Measurements from ENCODE around the gene DUSP3. TPM values are rescaled to one million over a fixed set of nuclear protein-coding genes. Genes with fewer than 3 reads are reported as not detected.

Gene DUSP3
- total and polyA plus RNA-seq, 2 of the 13 experiments (the other 11 are each of a cell fraction or from before 2014, with no cell fraction given), result 60.0 to 71.5 TPM

DNA sequence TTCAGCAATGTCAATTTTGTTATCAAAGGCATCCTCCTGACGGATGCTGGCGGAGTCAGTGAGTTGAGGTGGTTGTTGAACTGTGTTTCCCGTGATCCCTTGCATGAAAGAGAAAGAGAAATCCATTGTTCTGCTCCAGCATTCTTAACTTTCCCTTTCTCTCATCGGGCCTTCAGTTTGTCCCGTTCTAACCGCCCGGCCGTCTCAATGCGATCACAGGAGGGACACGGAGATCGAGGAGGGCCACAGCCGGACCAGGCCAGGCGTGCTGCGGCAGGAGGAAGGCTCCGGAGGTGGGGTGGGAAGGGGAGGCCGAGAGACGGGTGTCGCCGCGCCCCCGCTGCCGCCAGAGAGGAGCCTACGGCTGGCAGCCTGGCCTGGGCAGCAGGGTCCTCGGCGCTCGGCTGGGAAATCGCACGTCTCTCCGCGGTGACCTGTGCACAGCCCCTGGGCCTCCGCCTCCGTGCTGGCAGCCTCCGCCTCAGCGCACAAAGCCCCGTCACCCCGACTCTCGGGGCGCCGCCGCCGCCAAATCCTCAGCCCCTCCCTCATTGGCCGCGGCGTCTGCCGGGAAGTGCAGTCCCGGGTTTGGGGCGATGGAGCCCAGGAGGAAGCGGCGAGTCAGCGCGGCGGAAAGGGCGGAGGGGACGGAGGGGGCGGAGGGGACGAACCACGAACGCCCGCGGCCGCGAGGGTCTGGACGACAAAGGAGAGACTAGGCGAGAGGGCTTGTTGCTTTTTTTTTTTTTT is 58.3 kb downstream of the DUSP3 start (continued):
- TF ChIP-seq, protein P1, sequence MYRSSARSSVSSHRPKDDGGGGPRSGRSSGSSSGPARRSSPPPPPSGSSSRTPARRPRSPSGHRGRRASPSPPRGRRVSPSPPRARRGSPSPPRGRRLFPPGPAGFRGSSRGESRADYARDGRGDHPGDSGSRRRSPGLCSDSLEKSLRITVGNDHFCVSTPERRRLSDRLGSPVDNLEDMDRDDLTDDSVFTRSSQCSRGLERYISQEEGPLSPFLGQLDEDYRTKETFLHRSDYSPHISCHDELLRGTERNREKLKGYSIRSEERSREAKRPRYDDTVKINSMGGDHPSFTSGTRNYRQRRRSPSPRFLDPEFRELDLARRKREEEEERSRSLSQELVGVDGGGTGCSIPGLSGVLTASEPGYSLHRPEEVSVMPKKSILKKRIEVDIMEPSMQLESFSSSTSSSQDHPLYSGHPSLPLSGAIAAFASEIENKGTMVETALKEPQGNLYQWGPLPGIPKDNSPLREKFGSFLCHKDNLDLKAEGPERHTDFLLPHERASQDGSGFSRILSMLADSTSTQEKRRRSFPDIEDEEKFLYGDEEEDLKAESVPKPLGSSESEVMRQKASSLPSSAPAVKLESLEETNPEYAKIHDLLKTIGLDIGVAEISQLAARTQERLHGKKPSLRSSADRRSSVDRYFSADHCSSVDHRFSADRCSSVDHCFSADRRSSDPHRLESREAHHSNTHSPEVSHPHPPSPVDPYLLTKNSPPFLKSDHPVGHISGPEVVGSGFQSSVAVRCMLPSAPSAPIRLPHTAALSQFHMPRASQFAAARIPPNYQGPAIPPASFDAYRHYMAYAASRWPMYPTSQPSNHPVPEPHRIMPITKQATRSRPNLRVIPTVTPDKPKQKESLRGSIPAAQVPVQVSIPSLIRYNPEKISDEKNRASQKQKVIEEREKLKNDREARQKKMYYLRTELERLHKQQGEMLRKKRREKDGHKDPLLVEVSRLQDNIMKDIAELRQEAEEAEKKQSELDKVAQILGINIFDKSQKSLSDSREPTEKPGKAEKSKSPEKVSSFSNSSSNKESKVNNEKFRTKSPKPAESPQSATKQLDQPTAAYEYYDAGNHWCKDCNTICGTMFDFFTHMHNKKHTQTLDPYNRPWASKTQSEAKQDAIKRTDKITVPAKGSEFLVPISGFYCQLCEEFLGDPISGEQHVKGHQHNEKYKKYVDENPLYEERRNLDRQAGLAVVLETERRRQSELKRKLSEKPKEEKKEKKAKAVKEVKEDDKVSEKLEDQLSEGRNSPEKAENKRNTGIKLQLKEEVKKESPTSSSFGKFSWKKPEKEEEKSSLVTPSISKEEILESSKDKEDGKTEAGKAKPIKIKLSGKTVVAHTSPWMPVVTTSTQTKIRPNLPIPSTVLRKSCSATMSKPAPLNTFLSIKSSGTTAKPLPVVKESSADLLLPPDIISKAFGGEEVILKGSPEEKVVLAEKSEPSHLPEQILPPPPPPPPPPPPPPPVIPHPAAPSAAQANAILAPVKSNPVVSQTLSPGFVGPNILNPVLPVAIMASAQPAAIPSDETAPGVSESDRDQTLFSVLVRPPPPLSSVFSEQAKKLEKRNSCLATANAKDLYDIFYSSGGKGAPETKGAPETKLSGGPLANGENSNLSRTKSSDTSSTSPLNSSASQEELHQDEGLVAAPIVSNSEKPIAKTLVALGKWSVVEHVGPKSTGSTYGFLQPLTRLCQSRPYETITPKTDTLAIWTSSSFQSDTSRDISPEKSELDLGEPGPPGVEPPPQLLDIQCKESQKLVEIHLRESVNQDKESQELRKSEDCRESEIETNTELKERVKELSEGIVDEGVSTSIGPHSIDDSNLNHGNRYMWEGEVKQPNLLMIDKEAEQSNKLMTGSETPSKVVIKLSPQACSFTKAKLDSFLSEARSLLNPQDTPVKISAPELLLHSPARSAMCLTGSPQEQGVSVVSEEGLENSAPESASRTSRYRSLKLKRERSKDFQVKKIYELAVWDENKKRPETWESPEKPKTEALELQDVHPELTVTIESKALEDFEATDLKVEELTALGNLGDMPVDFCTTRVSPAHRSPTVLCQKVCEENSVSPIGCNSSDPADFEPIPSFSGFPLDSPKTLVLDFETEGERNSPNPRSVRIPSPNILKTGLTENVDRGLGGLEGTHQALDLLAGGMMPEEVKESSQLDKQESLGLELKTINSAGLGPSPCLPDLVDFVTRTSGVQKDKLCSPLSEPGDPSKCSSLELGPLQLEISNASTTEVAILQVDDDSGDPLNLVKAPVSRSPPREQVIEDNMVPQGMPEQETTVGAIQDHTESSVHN (CRISPR knock-in tag; IDR thresholded peaks at IDR 0.05), result peak; percentile 69; the same call in 1 of the 2 replicates
- TF ChIP-seq ZNF143 (CRISPR knock-in tag; IDR thresholded peaks at IDR 0.05) (peak; percentile 82), ZNF446 (CRISPR knock-in tag; IDR thresholded peaks at IDR 0.05) (no peak), ZNF746 (CRISPR knock-in tag; IDR thresholded peaks at IDR 0.05) (no peak), ZNF138 (CRISPR knock-in tag; IDR thresholded peaks at IDR 0.05; ENCODE audit: low read depth) (no peak), ZNF251 (CRISPR knock-in tag; IDR thresholded peaks at IDR 0.05) (no peak), ZNF556 (CRISPR knock-in tag; IDR thresholded peaks at IDR 0.05; ENCODE audit: borderline replicate concordance) (peak; percentile 71; the same call in 1 of the 2 replicates), IRF2 (CRISPR knock-in tag; IDR thresholded peaks at IDR 0.05) (no peak; the same call in 1 of the 2 replicates)
- TF ChIP-seq, protein P2, sequence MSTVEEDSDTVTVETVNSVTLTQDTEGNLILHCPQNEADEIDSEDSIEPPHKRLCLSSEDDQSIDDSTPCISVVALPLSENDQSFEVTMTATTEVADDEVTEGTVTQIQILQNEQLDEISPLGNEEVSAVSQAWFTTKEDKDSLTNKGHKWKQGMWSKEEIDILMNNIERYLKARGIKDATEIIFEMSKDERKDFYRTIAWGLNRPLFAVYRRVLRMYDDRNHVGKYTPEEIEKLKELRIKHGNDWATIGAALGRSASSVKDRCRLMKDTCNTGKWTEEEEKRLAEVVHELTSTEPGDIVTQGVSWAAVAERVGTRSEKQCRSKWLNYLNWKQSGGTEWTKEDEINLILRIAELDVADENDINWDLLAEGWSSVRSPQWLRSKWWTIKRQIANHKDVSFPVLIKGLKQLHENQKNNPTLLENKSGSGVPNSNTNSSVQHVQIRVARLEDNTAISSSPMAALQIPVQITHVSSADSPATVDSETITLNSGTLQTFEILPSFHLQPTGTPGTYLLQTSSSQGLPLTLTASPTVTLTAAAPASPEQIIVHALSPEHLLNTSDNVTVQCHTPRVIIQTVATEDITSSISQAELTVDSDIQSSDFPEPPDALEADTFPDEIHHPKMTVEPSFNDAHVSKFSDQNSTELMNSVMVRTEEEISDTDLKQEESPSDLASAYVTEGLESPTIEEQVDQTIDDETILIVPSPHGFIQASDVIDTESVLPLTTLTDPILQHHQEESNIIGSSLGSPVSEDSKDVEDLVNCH (CRISPR knock-in tag; IDR thresholded peaks at IDR 0.05), result 0 out of 2 replicates have a peak, but pooled peaks have one; percentile 65
- TF ChIP-seq, protein P3, sequence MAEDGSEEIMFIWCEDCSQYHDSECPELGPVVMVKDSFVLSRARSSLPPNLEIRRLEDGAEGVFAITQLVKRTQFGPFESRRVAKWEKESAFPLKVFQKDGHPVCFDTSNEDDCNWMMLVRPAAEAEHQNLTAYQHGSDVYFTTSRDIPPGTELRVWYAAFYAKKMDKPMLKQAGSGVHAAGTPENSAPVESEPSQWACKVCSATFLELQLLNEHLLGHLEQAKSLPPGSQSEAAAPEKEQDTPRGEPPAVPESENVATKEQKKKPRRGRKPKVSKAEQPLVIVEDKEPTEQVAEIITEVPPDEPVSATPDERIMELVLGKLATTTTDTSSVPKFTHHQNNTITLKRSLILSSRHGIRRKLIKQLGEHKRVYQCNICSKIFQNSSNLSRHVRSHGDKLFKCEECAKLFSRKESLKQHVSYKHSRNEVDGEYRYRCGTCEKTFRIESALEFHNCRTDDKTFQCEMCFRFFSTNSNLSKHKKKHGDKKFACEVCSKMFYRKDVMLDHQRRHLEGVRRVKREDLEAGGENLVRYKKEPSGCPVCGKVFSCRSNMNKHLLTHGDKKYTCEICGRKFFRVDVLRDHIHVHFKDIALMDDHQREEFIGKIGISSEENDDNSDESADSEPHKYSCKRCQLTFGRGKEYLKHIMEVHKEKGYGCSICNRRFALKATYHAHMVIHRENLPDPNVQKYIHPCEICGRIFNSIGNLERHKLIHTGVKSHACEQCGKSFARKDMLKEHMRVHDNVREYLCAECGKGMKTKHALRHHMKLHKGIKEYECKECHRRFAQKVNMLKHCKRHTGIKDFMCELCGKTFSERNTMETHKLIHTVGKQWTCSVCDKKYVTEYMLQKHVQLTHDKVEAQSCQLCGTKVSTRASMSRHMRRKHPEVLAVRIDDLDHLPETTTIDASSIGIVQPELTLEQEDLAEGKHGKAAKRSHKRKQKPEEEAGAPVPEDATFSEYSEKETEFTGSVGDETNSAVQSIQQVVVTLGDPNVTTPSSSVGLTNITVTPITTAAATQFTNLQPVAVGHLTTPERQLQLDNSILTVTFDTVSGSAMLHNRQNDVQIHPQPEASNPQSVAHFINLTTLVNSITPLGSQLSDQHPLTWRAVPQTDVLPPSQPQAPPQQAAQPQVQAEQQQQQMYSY (CRISPR knock-in tag; IDR thresholded peaks at IDR 0.05), result no peak
- TF ChIP-seq, protein P4, sequence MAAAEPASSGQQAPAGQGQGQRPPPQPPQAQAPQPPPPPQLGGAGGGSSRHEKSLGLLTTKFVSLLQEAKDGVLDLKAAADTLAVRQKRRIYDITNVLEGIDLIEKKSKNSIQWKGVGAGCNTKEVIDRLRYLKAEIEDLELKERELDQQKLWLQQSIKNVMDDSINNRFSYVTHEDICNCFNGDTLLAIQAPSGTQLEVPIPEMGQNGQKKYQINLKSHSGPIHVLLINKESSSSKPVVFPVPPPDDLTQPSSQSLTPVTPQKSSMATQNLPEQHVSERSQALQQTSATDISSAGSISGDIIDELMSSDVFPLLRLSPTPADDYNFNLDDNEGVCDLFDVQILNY (CRISPR knock-in tag; conservative IDR thresholded peaks at IDR 0.05), result peak; percentile 62; the same call in 1 of the 2 replicates
- TF ChIP-seq, protein P5, sequence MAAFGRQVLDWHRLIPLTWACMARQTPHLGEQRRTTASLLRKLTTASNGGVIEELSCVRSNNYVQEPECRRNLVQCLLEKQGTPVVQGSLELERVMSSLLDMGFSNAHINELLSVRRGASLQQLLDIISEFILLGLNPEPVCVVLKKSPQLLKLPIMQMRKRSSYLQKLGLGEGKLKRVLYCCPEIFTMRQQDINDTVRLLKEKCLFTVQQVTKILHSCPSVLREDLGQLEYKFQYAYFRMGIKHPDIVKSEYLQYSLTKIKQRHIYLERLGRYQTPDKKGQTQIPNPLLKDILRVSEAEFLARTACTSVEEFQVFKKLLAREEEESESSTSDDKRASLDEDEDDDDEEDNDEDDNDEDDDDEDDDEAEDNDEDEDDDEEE (CRISPR knock-in tag; IDR thresholded peaks at IDR 0.05), result no peak
